PC-3 (cell line): ENCODE measurements around the gene PVALEF. TPM values are rescaled to one million over a fixed set of nuclear protein-coding genes. Genes with fewer than 3 reads are reported as not detected.

ENCODE experiments used
- ATAC-seq: fragments of 200-7000 bp; cut with Tn5 transposase; 2 replicates; pipeline ENCODE4 v1.9.1; 2020; ENCODE audit warnings: mild to moderate bottlenecking, moderate library complexity
- BruUV-seq: library from RNA; stranded (reverse); fragments of 400-500 nt; replicated peaks from 2 replicates; lab custom pipeline; 2021; lab: Mats Ljungman, UMichigan
- CTCF ChIA-PET: fragments of 300-600 bp; sonication (Branson Sonifier 250); formaldehyde crosslinking; loops from one replicate; lab custom pipeline; 2022; ENCODE audit warnings: antibody characterized with exemption; lab: Charles Lee
- POLR2A ChIA-PET: fragments of 300-600 bp; sonication (Branson Sonifier 250); formaldehyde crosslinking; loops from one replicate; lab custom pipeline; 2022; ENCODE audit warnings: antibody characterized with exemption; ENCODE audit not compliant: unreplicated experiment; lab: Charles Lee
- DNase-seq: peaks from one replicate; pipeline ENCODE4 v3.0.0-alpha.2; 2015
- H2AFZ ChIP-seq: fragments of 300-600 bp; sonication (generic); 2 replicates; pipeline ENCODE4 v1.6.0; 2016; ENCODE audit warnings: antibody characterized with exemption, low read length
- H3F3A ChIP-seq: fragments of 300-600 bp; sonication (generic); one replicate; pipeline ENCODE4 v1.6.0; 2017; ENCODE audit warnings: antibody characterized with exemption, low read length, control low read depth, mild to moderate bottlenecking; ENCODE audit not compliant: unreplicated experiment
- H3K27ac ChIP-seq: fragments of 300-600 bp; sonication (generic); 2 replicates; pipeline ENCODE4 v1.5.1; 2016; ENCODE audit warnings: mild to moderate bottlenecking, low read length
- H3K27me3 ChIP-seq: fragments of 300-600 bp; sonication (generic); 2 replicates; pipeline ENCODE4 v1.6.1; 2016; ENCODE audit warnings: low read length, mixed read lengths
- H3K36me3 ChIP-seq: fragments of 300-600 bp; sonication (generic); 2 replicates; pipeline ENCODE4 v1.6.1; 2016; ENCODE audit warnings: low read depth, mixed run types, low read length, mixed read lengths
- H3K4me1 ChIP-seq: fragments of 300-600 bp; sonication (generic); 2 replicates; pipeline ENCODE4 v1.5.1; 2016; ENCODE audit warnings: low read length; ENCODE audit not compliant: insufficient read depth
- H3K4me2 ChIP-seq: fragments of 300-600 bp; sonication (generic); 2 replicates; pipeline ENCODE4 v1.6.0; 2016; ENCODE audit warnings: low read length
- H3K4me3 ChIP-seq: fragments of 300-600 bp; sonication (generic); 2 replicates; pipeline ENCODE4 v1.5.1; 2016; ENCODE audit warnings: mild to moderate bottlenecking, low read length, mixed read lengths
- H3K79me2 ChIP-seq: fragments of 300-600 bp; sonication (generic); 2 replicates; pipeline ENCODE4 v1.6.1; 2017; ENCODE audit warnings: low read length, mixed read lengths
- H3K9ac ChIP-seq: fragments of 300-600 bp; sonication (generic); 2 replicates; pipeline ENCODE4 v1.6.0; 2016; ENCODE audit warnings: mild to moderate bottlenecking, low read length
- H3K9me2 ChIP-seq: fragments of 300-600 bp; sonication (generic); replicated peaks from 2 replicates; pipeline ENCODE4 v1.6.1; 2016; ENCODE audit warnings: mixed run types, low read length, mixed read lengths
- H3K9me3 ChIP-seq: fragments of 300-600 bp; sonication (generic); 2 replicates; pipeline ENCODE4 v1.6.1; 2016; ENCODE audit warnings: low read length, mixed read lengths
- H4K20me1 ChIP-seq: fragments of 300-600 bp; sonication (generic); 2 replicates; pipeline ENCODE4 v1.6.1; 2016; ENCODE audit warnings: low read length, mixed read lengths
- CTCF ChIP-seq: fragments of 300-600 bp; sonication (generic); conservative IDR thresholded peaks from 2 replicates; pipeline ENCODE4 v1.5.1; 2017; ENCODE audit warnings: antibody characterized with exemption, low read depth, mild to moderate bottlenecking, low read length
- EZH2 ChIP-seq: fragments of 300-600 bp; sonication (generic); IDR thresholded peaks from one replicate; pipeline ENCODE4 v1.6.1; 2017; ENCODE audit warnings: antibody characterized with exemption, mild to moderate bottlenecking, low read length; ENCODE audit not compliant: unreplicated experiment
- EZH2phosphoT487 ChIP-seq: fragments of 300-600 bp; sonication (generic); IDR thresholded peaks from 2 replicates; pipeline ENCODE4 v1.6.1; 2018; ENCODE audit warnings: mild to moderate bottlenecking, antibody characterized with exemption, low read length, borderline replicate concordance
- intact Hi-C: fragments of 100-400 bp; cut with micrococcal nuclease; formaldehyde crosslinking; loops from 2 replicates; pipeline ENCODE4 v1.9.0; 2023
- microRNA-seq: library from miRNA; unstranded; fragments of <30 nt; microRNA quantifications from one replicate; pipeline ENCODE4 v1.1.0, GENCODE V29; 2020; ENCODE audit not compliant: unreplicated experiment
- total RNA-seq: library from RNA; depleted of rRNA; stranded (reverse); fragments of >200 nt; gene quantifications from 2 replicates; pipeline ENCODE4 v1.2.3, GENCODE V29; 2014; rRNA removed

PVALEF gene
- total RNA-seq, 1 experiment from 2014 or later = not detected

DNA sequence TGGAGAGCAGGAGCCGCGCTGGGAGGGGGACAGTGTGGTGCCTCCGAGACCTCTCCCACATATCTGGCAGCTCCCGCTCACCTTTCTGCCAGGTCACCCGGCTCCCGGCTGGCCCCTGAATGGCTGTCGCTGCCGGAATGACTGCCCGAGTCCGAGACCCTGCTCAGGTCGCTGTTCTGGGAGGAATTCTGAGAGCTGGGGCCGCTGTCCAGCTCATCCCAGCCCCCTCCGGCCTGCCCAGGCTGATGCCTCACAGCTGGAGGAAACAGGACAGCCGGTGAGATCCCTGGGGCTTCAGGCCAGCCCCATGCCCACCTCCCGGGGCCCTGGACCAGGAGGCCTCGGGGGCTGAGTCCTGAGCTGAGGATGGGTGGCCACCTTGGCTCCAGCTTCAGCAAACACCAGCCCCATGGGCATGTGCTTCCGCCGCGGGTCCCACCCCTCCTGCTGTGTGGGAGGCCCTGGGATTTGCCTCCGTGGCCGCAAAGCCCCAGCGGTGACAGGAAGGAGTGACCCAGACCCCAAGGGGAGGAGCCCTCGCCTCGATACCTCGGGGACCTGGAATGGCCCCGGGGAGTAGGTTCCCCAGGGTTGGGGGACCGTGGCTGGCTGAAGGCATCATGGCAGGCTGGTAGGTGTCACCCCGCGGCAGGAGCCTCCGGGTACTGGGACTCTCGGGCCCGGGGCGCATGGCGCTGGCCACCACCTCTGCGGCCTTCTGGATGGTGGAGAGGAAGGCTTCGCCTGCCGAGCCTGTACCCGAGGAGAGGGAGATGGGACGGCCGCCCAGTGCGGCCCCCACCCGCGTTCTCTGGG, 66.7 kb downstream of the PVALEF start:
- Histone ChIP-seq H3K4me3 (no peak overlapping the region), H3K9me3 (no peaks in the 10 kb centered on the region), H3K36me3 (no peaks in the 10 kb centered on the region; the same call in 1 of the 2 replicates), H3K27ac (no peak overlapping the region), H2AFZ (no peak overlapping the region), H3K79me2 (no peaks in the 10 kb centered on the region), H3K4me2 (no peak overlapping the region), H3K27me3 (no peaks in the 10 kb centered on the region), H3K4me1 (no peaks in the 10 kb centered on the region), H3K9me2 (no peaks in the 10 kb centered on the region), H4K20me1 (no peaks in the 10 kb centered on the region), H3K9ac (no peak overlapping the region), H3F3A (no peaks in the 10 kb centered on the region)
- ChIA-PET CTCF (no interaction called here), POLR2A (no interaction called here)
- DNase-seq = no peak
- TF ChIP-seq EZH2phosphoT487 (no peak), CTCF (no peak), EZH2 (no peak)
- no peak for ATAC-seq
- no TSS peak for BruUV-seq
- intact Hi-C loops = no loop called here

Small RNA genes lying within 50 kb of the gene (microRNA-seq; reads per million reads assigned to microRNA genes)
- 1.5 reads per million for gene MIR1250
- gene MIR3065 = not detected
- gene MIR338 = not detected
- not detected for gene MIR657

Other genes starting within 250 kb of the PVALEF start
- 26.1 and 33.0 TPM in 2 replicates for gene CHMP6, start 173.7 kb upstream of the PVALEF start, total RNA-seq
- gene BAIAP2, start 130.4 kb upstream of the PVALEF start, total RNA-seq = 50.9 and 56.9 TPM in 2 replicates
- gene AATK, start 714 bp downstream of the PVALEF start, total RNA-seq = 1.1 and 1.7 TPM in 2 replicates
- gene CEP131, start 57.5 kb downstream of the PVALEF start, total RNA-seq = 32.1 and 48.0 TPM in 2 replicates
- gene TEPSIN, start 73.5 kb downstream of the PVALEF start, total RNA-seq = 28.8 and 44.1 TPM in 2 replicates
- gene NDUFAF8, start 73.8 kb downstream of the PVALEF start, total RNA-seq = 125 and 160 TPM in 2 replicates
- 77.8 and 118 TPM in 2 replicates for gene SLC38A10, start 129.8 kb downstream of the PVALEF start, total RNA-seq
- 9.9 and 16.9 TPM in 2 replicates for gene BAHCC1, start 229.9 kb downstream of the PVALEF start, total RNA-seq